SK-N-MC (cell line): ENCODE results near the gene ME3.

Experiments
- EZH2 ChIP-seq: fragments of 200-600 bp; sonication (generic); IDR thresholded peaks from one replicate; pipeline ENCODE4 v1.6.1; 2017; ENCODE audit warnings: antibody characterized with exemption
- POLR2AphosphoS5 ChIP-seq: IDR thresholded peaks from 2 replicates; pipeline ENCODE4 v1.6.1; 2012; ENCODE audit warnings: mild to moderate bottlenecking, low read depth, low read length, borderline replicate concordance

DNA sequence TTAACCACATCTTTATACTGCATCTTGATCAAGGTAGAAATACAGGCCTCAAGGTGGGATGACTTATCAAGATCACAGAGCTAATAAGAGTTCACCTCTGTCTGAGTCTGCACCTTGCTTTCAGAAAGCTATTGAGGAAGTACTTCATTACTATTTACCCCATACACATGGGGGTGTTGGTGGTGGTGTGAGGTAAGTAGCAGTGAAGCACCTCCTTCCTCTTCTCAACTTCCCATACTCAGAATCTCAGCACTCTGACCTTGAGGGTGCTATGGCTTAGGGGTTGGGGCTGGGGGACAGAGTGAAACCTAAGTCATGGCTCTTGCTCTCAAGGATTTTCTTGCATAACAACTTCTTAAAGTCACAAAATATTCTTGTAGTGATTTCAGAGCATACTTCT lies 56.9 kb downstream of the ME3 start:
- TF ChIP-seq EZH2 = no peak
- no peak for TF ChIP-seq POLR2AphosphoS5
